Cortex of kidney (tissue), 1 donor: Measurements from ENCODE around the gene RAPSN.

Source experiments
- DNase-seq: peaks from one replicate; lab custom pipeline; 2025; lab: John Stamatoyannopoulos, UW

The RAPSN gene

DNA sequence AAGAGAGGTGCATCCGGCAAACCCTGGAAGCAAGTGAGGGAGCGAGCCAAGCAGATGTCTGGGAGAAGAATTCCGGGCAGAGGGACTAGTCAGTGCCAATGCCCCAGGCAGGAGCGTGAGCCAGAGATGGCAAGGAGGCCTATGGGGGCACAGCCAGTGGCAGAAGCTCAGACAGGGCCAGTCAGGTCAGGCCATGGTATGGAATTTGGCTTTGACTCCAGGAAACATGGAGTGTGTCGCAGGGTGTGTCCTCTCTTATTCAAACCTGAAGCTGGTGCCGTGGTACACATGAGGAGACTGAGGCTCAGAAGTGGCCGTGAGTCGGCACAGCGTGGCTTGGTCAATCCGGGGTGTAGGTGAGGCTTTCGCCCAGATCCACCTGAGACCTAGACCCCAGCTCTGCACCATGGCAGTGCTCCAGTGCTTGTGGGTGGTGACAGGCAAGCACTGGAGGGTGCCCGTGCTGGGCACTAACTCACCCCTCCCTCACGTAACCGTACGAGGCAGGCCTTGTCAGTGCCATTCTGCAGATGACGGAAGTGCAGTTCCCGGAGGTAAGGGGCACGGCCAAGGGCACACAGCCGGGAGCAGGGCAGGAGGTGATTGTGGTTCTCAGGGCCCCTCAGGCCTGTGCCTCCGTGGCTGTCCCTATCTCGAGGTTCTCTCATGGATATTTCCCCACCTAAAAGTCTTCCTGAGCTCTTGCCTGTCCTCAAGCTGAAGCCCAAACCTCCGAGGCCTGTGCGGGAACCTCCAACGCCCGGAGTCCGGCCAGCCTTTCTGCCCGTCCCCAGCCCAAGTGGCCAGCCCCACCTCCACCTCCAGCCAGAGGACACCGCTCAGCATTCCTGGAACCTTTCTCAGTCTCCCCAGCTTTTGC lies 60.0 kb downstream of the RAPSN start:
- DNase-seq = no peak

DNA sequence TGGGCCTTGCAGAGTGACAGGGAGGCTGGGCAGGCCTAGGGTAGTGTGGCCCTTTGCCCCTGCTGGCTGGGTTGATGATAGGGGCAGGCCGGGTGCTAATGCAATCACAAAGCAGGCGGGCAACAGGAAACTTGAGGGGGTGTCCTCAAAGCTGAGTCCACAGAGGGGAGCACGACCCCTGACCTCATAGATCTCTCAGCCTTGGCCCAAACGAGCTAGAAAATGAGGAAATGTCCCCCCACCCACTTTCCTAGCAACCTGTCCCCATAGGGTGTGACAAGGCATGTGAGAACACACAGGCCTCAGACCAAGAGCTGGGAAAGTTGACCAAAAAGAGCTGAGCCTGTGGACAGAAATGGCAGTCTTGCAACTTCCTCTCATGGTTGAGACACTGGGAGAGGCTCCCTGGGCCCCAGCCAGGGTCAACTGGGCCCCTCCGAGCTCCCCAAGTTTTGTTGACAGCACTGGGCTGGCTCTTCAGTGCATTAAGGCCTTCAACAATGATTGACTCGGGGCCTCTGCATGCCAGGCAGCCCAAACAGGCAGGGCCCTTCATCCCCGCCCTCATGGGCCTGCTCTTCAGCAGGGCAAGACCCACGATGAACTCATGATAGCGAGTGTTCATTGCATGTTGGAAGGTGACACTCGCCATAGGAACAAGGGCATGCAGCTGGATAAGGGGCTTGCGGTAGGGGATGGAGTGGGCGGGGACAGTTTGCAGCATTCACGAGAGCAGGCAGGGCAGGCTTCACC lies 60.8 kb downstream of the RAPSN start:
- no peak for DNase-seq
